Suprapubic skin (tissue), 4 donors: Measurements from ENCODE around the gene EEF1A2.

Experiments
- CTCF ChIP-seq, 2 donors: fragments of 200-600 bp in 1 of 2; fragments of 450-650 bp in 1 of 2; sonication (generic) in 1 of 2; IDR thresholded peaks; one replicate each; pipeline ENCODE4 v1.5.1; 2016 to 2019; ENCODE audit warnings: antibody characterized with exemption in 2 of 2, mild to moderate bottlenecking in 1 of 2, moderate library complexity in 1 of 2
- POLR2A ChIP-seq, 2 donors: fragments of 450-650 bp; IDR thresholded peaks; one replicate each; pipeline ENCODE4 v1.6.1; 2017; ENCODE audit warnings: antibody characterized with exemption in 2 of 2, mild to moderate bottlenecking in 2 of 2, moderate library complexity in 2 of 2
- POLR2AphosphoS5 ChIP-seq, 3 donors: sonication (generic); formaldehyde crosslinking; IDR thresholded peaks; one replicate each; pipeline ENCODE4 v1.6.1; 2017; ENCODE audit warnings: antibody characterized with exemption in 3 of 3

GRCh38 chr20:63497946-63498935 lies 642 bp downstream of the EEF1A2 start:
- TF ChIP-seq CTCF (IDR thresholded peaks at IDR 0.05) (no peak), POLR2AphosphoS5 (IDR thresholded peaks at IDR 0.05) (no peak), POLR2A (IDR thresholded peaks at IDR 0.05) (no peak)
